Neural progenitor cell (in vitro differentiated cells): ENCODE measurements around the gene INHBC. TPM values are rescaled to one million over a fixed set of nuclear protein-coding genes. Genes with fewer than 3 reads are reported as not detected.

Experiments used
- DNase-seq: peaks from one replicate; pipeline ENCODE4 v3.0.0-alpha.2; 2016; ENCODE audit warnings: low spot score
- H2AFZ ChIP-seq: fragments of 200-600 bp; sonication (generic); replicated peaks from 2 replicates; pipeline ENCODE4 v1.6.1; 2016; ENCODE audit warnings: antibody characterized with exemption
- H3F3A ChIP-seq: fragments of 200-600 bp; sonication (generic); 2 replicates; pipeline ENCODE4 v1.6.1; 2016; ENCODE audit warnings: antibody characterized with exemption, low read depth
- H3K27ac ChIP-seq: fragments of 200-600 bp; sonication (generic); 2 replicates; pipeline ENCODE4 v1.5.1; 2016; ENCODE audit warnings: mild to moderate bottlenecking
- H3K27me3 ChIP-seq: fragments of 200-600 bp; sonication (generic); 2 replicates; pipeline ENCODE4 v1.6.1; 2016; ENCODE audit warnings: mild to moderate bottlenecking, moderate library complexity
- H3K36me3 ChIP-seq: fragments of 200-600 bp; sonication (generic); 2 replicates; pipeline ENCODE4 v1.5.1; 2016
- H3K4me1 ChIP-seq: fragments of 200-600 bp; sonication (generic); 2 replicates; pipeline ENCODE4 v1.6.1; 2016; ENCODE audit warnings: mixed run types
- H3K4me2 ChIP-seq: fragments of 200-600 bp; sonication (generic); 2 replicates; pipeline ENCODE4 v1.6.1; 2016
- H3K4me3 ChIP-seq: fragments of 200-600 bp; sonication (generic); 2 replicates; pipeline ENCODE4 v1.5.1; 2016
- H3K79me2 ChIP-seq: fragments of 200-600 bp; sonication (generic); 2 replicates; pipeline ENCODE4 v1.6.1; 2016; ENCODE audit warnings: low read depth
- H3K9ac ChIP-seq: fragments of 200-600 bp; sonication (generic); 2 replicates; pipeline ENCODE4 v1.6.1; 2016
- H3K9me3 ChIP-seq: fragments of 200-600 bp; sonication (generic); 2 replicates; pipeline ENCODE4 v1.5.1; 2016; ENCODE audit warnings: low read depth
- H4K20me1 ChIP-seq: fragments of 200-600 bp; sonication (generic); 2 replicates; pipeline ENCODE4 v1.6.1; 2016; ENCODE audit warnings: low read depth
- H3K27ac Mint-ChIP-seq: 3 replicates; pipeline ENCODE4 v1.8.0; 2021; ENCODE audit warnings: mixed read lengths
- H3K27me3 Mint-ChIP-seq: 2 replicates; pipeline ENCODE4 v1.8.0; 2022; ENCODE audit warnings: low read depth, mild to moderate bottlenecking, inconsistent platforms, moderate library complexity, mixed read lengths; ENCODE audit not compliant: insufficient read depth
- H3K36me3 Mint-ChIP-seq: 3 replicates; pipeline ENCODE4 v1.8.0; 2021; ENCODE audit warnings: mixed read lengths
- H3K4me1 Mint-ChIP-seq: 3 replicates; pipeline ENCODE4 v1.8.0; 2021; ENCODE audit warnings: mixed read lengths
- H3K4me3 Mint-ChIP-seq: 3 replicates; pipeline ENCODE4 v1.8.0; 2021; ENCODE audit warnings: mild to moderate bottlenecking, moderate library complexity, mixed read lengths
- H3K9me3 Mint-ChIP-seq: 3 replicates; pipeline ENCODE4 v1.8.0; 2020; ENCODE audit warnings: mixed read lengths
- EZH2 ChIP-seq: fragments of 200-600 bp; sonication (generic); IDR thresholded peaks from 2 replicates; pipeline ENCODE4 v1.6.1; 2017; ENCODE audit warnings: antibody characterized with exemption, mild to moderate bottlenecking, moderate library complexity
- EZH2phosphoT487 ChIP-seq: fragments of 200-600 bp; sonication (generic); IDR thresholded peaks from 2 replicates; pipeline ENCODE4 v1.6.1; 2017; ENCODE audit warnings: antibody characterized with exemption
- total RNA-seq: library from RNA; depleted of rRNA; stranded (reverse); fragments of >200 nt; gene quantifications from 2 replicates; pipeline ENCODE4 v1.2.3, GENCODE V29; 2015; ENCODE audit warnings: low replicate concordance
- TF ChIP-seq, protein P1 (sequence below): fragments of 200-600 bp; sonication (generic); IDR thresholded peaks from 2 replicates; pipeline ENCODE4 v1.5.1; 2017; ENCODE audit warnings: antibody characterized with exemption, mild to moderate bottlenecking

The INHBC gene
- total RNA-seq, 1 donor from 2014 or later = not detected

DNA sequence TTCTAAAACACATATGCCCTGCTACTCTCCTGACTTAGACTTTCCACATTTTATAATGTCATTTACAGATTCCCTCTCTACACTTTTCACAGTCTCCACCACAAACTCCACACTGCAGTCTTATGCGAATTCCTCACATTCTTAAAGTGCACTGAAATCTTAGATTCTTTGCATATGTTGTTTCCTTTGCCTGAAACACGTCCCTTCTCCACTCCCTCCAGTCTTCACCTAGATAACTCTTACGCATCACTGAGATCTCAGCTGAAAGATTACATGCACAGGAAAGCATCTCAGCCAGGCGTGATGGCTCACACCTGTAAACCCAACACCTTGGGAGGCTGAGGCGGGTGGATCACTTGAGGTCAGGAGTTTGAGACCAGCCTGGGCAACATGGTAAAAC, 48.9 kb downstream of the INHBC start:
- Histone ChIP-seq H2AFZ (no peak overlapping the region), H3K9me3 (no peaks in the 10 kb centered on the region), H3K4me2 (no peak overlapping the region), H4K20me1 (no peaks in the 10 kb centered on the region), H3K36me3 (no peaks in the 10 kb centered on the region), H3K27ac (no peak overlapping the region), H3K9ac (no peak overlapping the region), H3F3A (peaks cover 6% of the 10 kb centered on the region), H3K79me2 (peaks cover 6% of the 10 kb centered on the region), H3K4me3 (no peak overlapping the region), H3K27me3 (peaks cover 38% of the 10 kb centered on the region), H3K4me1 (no peaks in the 10 kb centered on the region)
- peaks cover 1% of the 10 kb centered on the region for H3K4me1 Mint-ChIP-seq
- H3K27me3 Mint-ChIP-seq = peaks cover 15% of the 10 kb centered on the region
- H3K9me3 Mint-ChIP-seq = no peaks in the 10 kb centered on the region
- no peak overlapping the region for H3K4me3 Mint-ChIP-seq
- no peaks in the 10 kb centered on the region for H3K36me3 Mint-ChIP-seq
- TF ChIP-seq EZH2phosphoT487 (no peak), EZH2 (no peak)
- TF ChIP-seq, protein P1, sequence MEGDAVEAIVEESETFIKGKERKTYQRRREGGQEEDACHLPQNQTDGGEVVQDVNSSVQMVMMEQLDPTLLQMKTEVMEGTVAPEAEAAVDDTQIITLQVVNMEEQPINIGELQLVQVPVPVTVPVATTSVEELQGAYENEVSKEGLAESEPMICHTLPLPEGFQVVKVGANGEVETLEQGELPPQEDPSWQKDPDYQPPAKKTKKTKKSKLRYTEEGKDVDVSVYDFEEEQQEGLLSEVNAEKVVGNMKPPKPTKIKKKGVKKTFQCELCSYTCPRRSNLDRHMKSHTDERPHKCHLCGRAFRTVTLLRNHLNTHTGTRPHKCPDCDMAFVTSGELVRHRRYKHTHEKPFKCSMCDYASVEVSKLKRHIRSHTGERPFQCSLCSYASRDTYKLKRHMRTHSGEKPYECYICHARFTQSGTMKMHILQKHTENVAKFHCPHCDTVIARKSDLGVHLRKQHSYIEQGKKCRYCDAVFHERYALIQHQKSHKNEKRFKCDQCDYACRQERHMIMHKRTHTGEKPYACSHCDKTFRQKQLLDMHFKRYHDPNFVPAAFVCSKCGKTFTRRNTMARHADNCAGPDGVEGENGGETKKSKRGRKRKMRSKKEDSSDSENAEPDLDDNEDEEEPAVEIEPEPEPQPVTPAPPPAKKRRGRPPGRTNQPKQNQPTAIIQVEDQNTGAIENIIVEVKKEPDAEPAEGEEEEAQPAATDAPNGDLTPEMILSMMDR = no peak
- no peak for DNase-seq
- no peak overlapping the region for H3K27ac Mint-ChIP-seq

- DNase-seq = no peak
- no peaks in the 10 kb centered on the region for H3K9me3 ChIP-seq
Measured at GRCh38 chr12:57485695-57486094, 51.1 kb downstream of the INHBC start.

DNA sequence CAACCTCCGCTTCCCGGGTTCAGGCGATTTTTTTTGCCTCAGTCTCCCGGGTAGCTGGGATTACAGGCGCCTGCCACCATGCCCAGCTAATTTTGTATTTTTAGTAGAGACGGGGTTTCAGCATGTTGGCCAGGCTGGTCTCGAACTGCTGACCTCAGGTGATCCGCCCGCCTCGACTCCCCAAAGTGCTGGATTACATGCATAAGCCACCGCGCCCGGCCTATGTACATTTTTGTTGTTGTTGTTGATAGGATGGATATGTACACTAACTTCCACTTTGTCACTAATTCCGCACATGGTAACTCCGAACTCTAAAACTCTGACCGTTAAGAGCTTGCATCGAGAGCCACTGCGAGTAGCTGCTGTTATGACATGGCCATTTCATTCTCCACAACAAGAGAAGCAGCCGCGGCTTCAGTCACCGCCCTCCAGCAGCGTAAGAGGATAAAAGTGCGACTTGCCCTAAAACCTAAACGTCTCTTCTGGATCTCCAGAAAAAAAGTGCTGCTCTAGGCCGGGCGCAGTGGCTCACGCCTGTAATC, 52.5 kb downstream of the INHBC start:
- H3K4me3 ChIP-seq = peak overlapping the region; percentile 93

More at GRCh38 chr12:57485695-57486094, 51.1 kb downstream of the INHBC start:
- H2AFZ ChIP-seq = no peak overlapping the region
- H3K9ac ChIP-seq = no peak overlapping the region
- TF ChIP-seq, protein P1 = no peak
- TF ChIP-seq EZH2phosphoT487 (no peak), EZH2 (no peak)
- H3K4me2 ChIP-seq = no peak overlapping the region
- peaks cover 21% of the 10 kb centered on the region for H3F3A ChIP-seq
- peaks cover 16% of the 10 kb centered on the region for H3K27me3 ChIP-seq
- Mint-ChIP-seq H3K27me3 (peaks cover 6% of the 10 kb centered on the region), H3K27ac (no peak overlapping the region), H3K36me3 (peaks cover 13% of the 10 kb centered on the region), H3K4me1 (peaks cover 13% of the 10 kb centered on the region), H3K9me3 (no peaks in the 10 kb centered on the region), H3K4me3 (no peak overlapping the region)
- peaks cover 5% of the 10 kb centered on the region for H3K4me1 ChIP-seq
- H4K20me1 ChIP-seq = no peaks in the 10 kb centered on the region
- peaks cover 4% of the 10 kb centered on the region for H3K36me3 ChIP-seq
- H3K4me3 ChIP-seq = no peak overlapping the region
- no peak overlapping the region for H3K27ac ChIP-seq
- peaks cover 20% of the 10 kb centered on the region for H3K79me2 ChIP-seq

More for the DNA sequence above, 52.5 kb downstream of the INHBC start:
- Histone ChIP-seq H3K9ac (no peak overlapping the region), H3F3A (peaks cover 33% of the 10 kb centered on the region), H3K27ac (no peak overlapping the region), H3K9me3 (no peaks in the 10 kb centered on the region), H3K27me3 (peaks cover 1% of the 10 kb centered on the region), H3K4me2 (no peak overlapping the region), H2AFZ (peak overlapping the region; percentile 87), H3K79me2 (peaks cover 20% of the 10 kb centered on the region), H4K20me1 (no peaks in the 10 kb centered on the region), H3K4me1 (peaks cover 5% of the 10 kb centered on the region), H3K36me3 (peaks cover 8% of the 10 kb centered on the region)
- Mint-ChIP-seq H3K36me3 (peaks cover 19% of the 10 kb centered on the region), H3K9me3 (no peaks in the 10 kb centered on the region), H3K27ac (no peak overlapping the region), H3K4me3 (peak overlapping the region; percentile 93), H3K27me3 (peaks cover 2% of the 10 kb centered on the region), H3K4me1 (peaks cover 13% of the 10 kb centered on the region)
- TF ChIP-seq EZH2 = no peak
- TF ChIP-seq, protein P1 = no peak
- no peak for TF ChIP-seq EZH2phosphoT487
- DNase-seq = no peak
